GM19438 (cell line): ENCODE measurements around the gene TSTD2.
A peak's percentile ranks its signal among the peaks of the same experiment; 100 is the strongest.

Source experiments
- ATAC-seq: cut with Tn5 transposase; IDR thresholded peaks from one replicate; pipeline ENCODE4 v1.9.1; 2021; ENCODE audit warnings: low read depth; ENCODE audit not compliant: unreplicated experiment

TSTD2 gene

GRCh38 chr9:97565262-97565661, 67.9 kb downstream of the TSTD2 start:
- no peak for ATAC-seq

- ATAC-seq = no peak
Observed at GRCh38 chr9:97564291-97565175, 68.6 kb downstream of the TSTD2 start.

- no peak for ATAC-seq
Observed at GRCh38 chr9:97563458-97564135, 69.6 kb downstream of the TSTD2 start.

- no peak for ATAC-seq
Observed at GRCh38 chr9:97562542-97562941, 70.6 kb downstream of the TSTD2 start.

GRCh38 chr9:97561501-97561900, 71.7 kb downstream of the TSTD2 start:
- no peak for ATAC-seq

GRCh38 chr9:97560851-97561250, 72.3 kb downstream of the TSTD2 start:
- no peak for ATAC-seq

- ATAC-seq = no peak
Observed at GRCh38 chr9:97560154-97560553, 73.0 kb downstream of the TSTD2 start.

GRCh38 chr9:97559111-97559514, 74.1 kb downstream of the TSTD2 start:
- peak; percentile 82 for ATAC-seq

- peak; percentile 34 for ATAC-seq
Observed at GRCh38 chr9:97558701-97559101, 74.5 kb downstream of the TSTD2 start.

GRCh38 chr9:97557606-97558095, 75.5 kb downstream of the TSTD2 start:
- no peak for ATAC-seq

GRCh38 chr9:97556721-97557605, 76.2 kb downstream of the TSTD2 start:
- no peak for ATAC-seq

- no peak for ATAC-seq
Observed at GRCh38 chr9:97556036-97556720, 77.0 kb downstream of the TSTD2 start.

GRCh38 chr9:97555164-97555563, 78.0 kb downstream of the TSTD2 start:
- ATAC-seq = no peak

- ATAC-seq = no peak
Observed at GRCh38 chr9:97554566-97555075, 78.5 kb downstream of the TSTD2 start.

- ATAC-seq = no peak
Observed at GRCh38 chr9:97553841-97554240, 79.3 kb downstream of the TSTD2 start.

- ATAC-seq = no peak
Observed at GRCh38 chr9:97553141-97553540, 80.0 kb downstream of the TSTD2 start.

GRCh38 chr9:97551308-97551707, 81.9 kb downstream of the TSTD2 start:
- no peak for ATAC-seq

GRCh38 chr9:97550386-97550785, 82.8 kb downstream of the TSTD2 start:
- no peak for ATAC-seq
